Endothelial cell of umbilical vein (primary cell): Measurements from ENCODE around the gene NSUN6. TPM values are rescaled to one million over a fixed set of nuclear protein-coding genes. Genes with fewer than 3 reads are reported as not detected.
"Not testable (repeated sequence)": the region's sequence is repeated elsewhere in the genome, so short reads cannot be mapped to it uniquely, and the experiment has no call there.

Experiments
- BruUV-seq: library from RNA; stranded (reverse); fragments of 400-500 nt; replicated peaks from 2 replicates; lab custom pipeline; 2021; lab: Mats Ljungman, UMichigan
- CTCF ChIA-PET: fragments of 300-600, 350-600 bp; sonication (Branson Sonifier 250); formaldehyde crosslinking; loops from one replicate; lab custom pipeline; 2021; ENCODE audit warnings: antibody characterized with exemption, inconsistent platforms; lab: Charles Lee
- POLR2A ChIA-PET: fragments of 300-600, 350-600 bp; sonication (Branson Sonifier 250); formaldehyde crosslinking; loops from one replicate; lab custom pipeline; 2021; ENCODE audit warnings: antibody characterized with exemption, inconsistent platforms; lab: Charles Lee
- DNase-seq: peaks from one replicate; pipeline ENCODE4 v3.0.0-alpha.2; 2011; ENCODE audit warnings: low read depth, low spot score
- FAIRE-seq: peaks from 2 replicates; lab custom pipeline; 2011; peaks lifted over from hg19 to GRCh38; lab: Jason Lieb, UNC
- H2AFZ ChIP-seq: 2 replicates; pipeline ENCODE4 v1.6.0; 2012; ENCODE audit warnings: low read depth, low read length, control low read depth, inconsistent platforms
- H3K27ac ChIP-seq: 2 replicates; pipeline ENCODE4 v1.5.1; 2011; ENCODE audit warnings: low read depth, mild to moderate bottlenecking, control low read depth, low read length, moderate library complexity; ENCODE audit not compliant: insufficient read depth
- H3K27me3 ChIP-seq, 2 experiments: 2 replicates each; pipeline versions ENCODE4 v1.6.0 to v1.6.1; 2011; ENCODE audit warnings: low read length in 2 of 2, mixed read lengths in 1 of 2; ENCODE audit not compliant: control insufficient read depth in 2 of 2, insufficient read depth in 2 of 2
- H3K36me3 ChIP-seq, 2 experiments: 2 replicates in 1 of 2; 3 replicates in 1 of 2; pipeline ENCODE4 v1.5.1; 2011; ENCODE audit warnings: low read length in 2 of 2, mild to moderate bottlenecking in 1 of 2, moderate library complexity in 1 of 2; ENCODE audit not compliant: control insufficient read depth in 2 of 2, insufficient read depth in 2 of 2; ENCODE audit errors: extremely low read depth in 1 of 2
- H3K4me1 ChIP-seq: 3 replicates; pipeline ENCODE4 v1.5.1; 2011; ENCODE audit warnings: mild to moderate bottlenecking, low read length; ENCODE audit not compliant: control insufficient read depth, insufficient read depth; ENCODE audit errors: extremely low read depth
- H3K4me2 ChIP-seq: 2 replicates; pipeline ENCODE4 v1.6.1; 2011; ENCODE audit warnings: low read length, control low read depth, mixed read lengths; ENCODE audit not compliant: insufficient read depth
- H3K4me3 ChIP-seq, 3 experiments: fragments of 200-600 bp in 1 of 3; sonication (generic), shearing (Covaris generic) in 1 of 3; replicated peaks in 1 of 3; 2 replicates each; pipeline ENCODE4 v1.5.1; 2011 to 2016; ENCODE audit warnings: control low read depth in 3 of 3, low read length in 3 of 3, mild to moderate bottlenecking in 2 of 3, inconsistent platforms in 1 of 3, low read depth in 1 of 3, moderate library complexity in 1 of 3; ENCODE audit not compliant: insufficient read depth in 1 of 3
- H3K79me2 ChIP-seq: 2 replicates; pipeline ENCODE4 v1.6.0; 2012; ENCODE audit warnings: low read length, inconsistent platforms; ENCODE audit not compliant: control insufficient read depth, insufficient read depth
- H3K9ac ChIP-seq: replicated peaks from 2 replicates; pipeline ENCODE3; 2011; ENCODE audit warnings: low read length, control low read depth; ENCODE audit not compliant: insufficient read depth; ENCODE audit errors: extremely low read depth
- H3K9me1 ChIP-seq: replicated peaks from 3 replicates; pipeline ENCODE4 v1.6.0; 2011; ENCODE audit warnings: mild to moderate bottlenecking, low read length; ENCODE audit not compliant: control insufficient read depth, insufficient read depth; ENCODE audit errors: extremely low read depth
- H3K9me3 ChIP-seq: replicated peaks from 2 replicates; pipeline ENCODE4 v1.5.1; 2012; ENCODE audit warnings: low read length, inconsistent platforms; ENCODE audit not compliant: control insufficient read depth, insufficient read depth
- H4K20me1 ChIP-seq: replicated peaks from 2 replicates; pipeline ENCODE3; 2011; ENCODE audit warnings: mild to moderate bottlenecking, low read length; ENCODE audit not compliant: control insufficient read depth, insufficient read depth; ENCODE audit errors: extremely low read depth
- POLR2AphosphoS5 ChIP-seq: IDR thresholded peaks from 2 replicates; pipeline ENCODE4 v1.6.1; 2012; ENCODE audit warnings: low read depth, mild to moderate bottlenecking, control low read depth, low read length, moderate library complexity; ENCODE audit not compliant: insufficient read depth
- dilution Hi-C: fragments of 300-500 bp; cut with MboI; formaldehyde crosslinking; loops from one replicate; pipeline ENCODE4 v1.15.0; 2019; ENCODE audit warnings: low sequenced_read_pairs; ENCODE audit not compliant: extremely low pct_ligation_motif_present
- intact Hi-C: fragments of 100-400 bp; cut with micrococcal nuclease; formaldehyde crosslinking; loops from one replicate; pipeline ENCODE4 v1.10.0; 2022
- polyA plus RNA-seq, 4 experiments: library from polyadenylated mRNA; depleted of rRNA in 3 of 4; stranded (reverse) in 3 of 4; unstranded in 1 of 4; fragments of >200 nt; gene quantifications; 2 replicates each; pipeline versions ENCODE4 v1.2.1 to v1.2.3, GENCODE V29; 2011 to 2012; ENCODE audit warnings: missing spikeins in 1 of 4
- total RNA-seq: library from RNA; stranded (reverse); gene quantifications from 2 replicates; pipeline ENCODE4 v1.2.3, GENCODE V29; 2021
- TF ChIP-seq, protein P1 (sequence below), 2 donors: IDR thresholded peaks; 1 replicate in 1 of 2; 2 replicates in 1 of 2; pipeline ENCODE4 v1.5.1; 2011; ENCODE audit warnings: low read length in 2 of 2, mild to moderate bottlenecking in 2 of 2, moderate library complexity in 2 of 2, control low read depth in 1 of 2, inconsistent platforms in 1 of 2, low read depth in 1 of 2; ENCODE audit not compliant: insufficient read depth in 1 of 2; ENCODE audit errors: extremely low read depth in 1 of 2

Gene NSUN6
- total and polyA plus RNA-seq, 2 donors (not counting 3 experiments of a cell fraction or from before 2014, with no cell fraction given), result 3.3 to 5.2 TPM

DNA sequence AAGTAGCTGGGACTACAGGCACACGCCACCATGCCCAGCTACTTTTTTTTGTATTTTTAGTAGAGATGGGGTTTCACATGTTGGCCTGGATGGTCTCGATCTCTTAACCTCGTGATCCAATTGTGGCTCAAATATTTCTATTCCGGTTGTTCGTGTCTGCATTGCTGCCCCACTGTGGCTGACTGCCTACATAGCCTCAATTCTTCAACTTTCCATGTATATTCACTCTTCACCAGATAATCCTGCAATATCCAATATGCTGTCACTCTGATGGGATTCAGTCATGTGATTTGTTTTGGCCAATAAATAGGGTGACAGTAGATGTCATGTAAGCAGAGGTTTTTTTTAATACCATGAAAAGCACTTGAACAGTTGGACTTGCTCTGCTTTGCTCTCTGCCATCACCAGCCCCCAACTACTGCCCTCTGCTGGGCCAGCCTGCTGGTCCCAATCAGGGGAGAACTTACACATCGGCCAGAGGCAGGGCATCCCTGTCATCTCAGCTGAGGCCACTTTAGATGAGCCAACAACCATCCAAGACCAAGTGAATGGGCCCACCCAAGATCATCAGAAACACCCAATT lies 56.7 kb downstream of the NSUN6 start:
- Histone ChIP-seq H3K4me3 (no peak overlapping the region), H3K36me3 (no peaks in the 10 kb centered on the region), H3K9me1 (no peaks in the 10 kb centered on the region), H3K4me2 (no peak overlapping the region), H3K27me3 (no peaks in the 10 kb centered on the region), H2AFZ (no peak overlapping the region), H3K9ac (no peak overlapping the region), H3K4me1 (no peaks in the 10 kb centered on the region), H4K20me1 (no peaks in the 10 kb centered on the region), H3K9me3 (no peaks in the 10 kb centered on the region), H3K79me2 (no peaks in the 10 kb centered on the region), H3K27ac (no peak overlapping the region)
- intact Hi-C loops, result no loop called here
- ChIA-PET CTCF (no interaction called here), POLR2A (no interaction called here)
- no peak for TF ChIP-seq POLR2AphosphoS5
- TF ChIP-seq, protein P1, sequence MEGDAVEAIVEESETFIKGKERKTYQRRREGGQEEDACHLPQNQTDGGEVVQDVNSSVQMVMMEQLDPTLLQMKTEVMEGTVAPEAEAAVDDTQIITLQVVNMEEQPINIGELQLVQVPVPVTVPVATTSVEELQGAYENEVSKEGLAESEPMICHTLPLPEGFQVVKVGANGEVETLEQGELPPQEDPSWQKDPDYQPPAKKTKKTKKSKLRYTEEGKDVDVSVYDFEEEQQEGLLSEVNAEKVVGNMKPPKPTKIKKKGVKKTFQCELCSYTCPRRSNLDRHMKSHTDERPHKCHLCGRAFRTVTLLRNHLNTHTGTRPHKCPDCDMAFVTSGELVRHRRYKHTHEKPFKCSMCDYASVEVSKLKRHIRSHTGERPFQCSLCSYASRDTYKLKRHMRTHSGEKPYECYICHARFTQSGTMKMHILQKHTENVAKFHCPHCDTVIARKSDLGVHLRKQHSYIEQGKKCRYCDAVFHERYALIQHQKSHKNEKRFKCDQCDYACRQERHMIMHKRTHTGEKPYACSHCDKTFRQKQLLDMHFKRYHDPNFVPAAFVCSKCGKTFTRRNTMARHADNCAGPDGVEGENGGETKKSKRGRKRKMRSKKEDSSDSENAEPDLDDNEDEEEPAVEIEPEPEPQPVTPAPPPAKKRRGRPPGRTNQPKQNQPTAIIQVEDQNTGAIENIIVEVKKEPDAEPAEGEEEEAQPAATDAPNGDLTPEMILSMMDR (IDR thresholded peaks at IDR 0.05; ENCODE audit: extremely low read depth in 1 of 2, insufficient read depth in 1 of 2, low read depth in 1 of 2, low read length in 2 of 2), result peak; percentile 14 to 24
- BruUV-seq, result no TSS peak
- FAIRE-seq, result no peak
- dilution Hi-C loops, result no loop called here
- no peak for DNase-seq

DNA sequence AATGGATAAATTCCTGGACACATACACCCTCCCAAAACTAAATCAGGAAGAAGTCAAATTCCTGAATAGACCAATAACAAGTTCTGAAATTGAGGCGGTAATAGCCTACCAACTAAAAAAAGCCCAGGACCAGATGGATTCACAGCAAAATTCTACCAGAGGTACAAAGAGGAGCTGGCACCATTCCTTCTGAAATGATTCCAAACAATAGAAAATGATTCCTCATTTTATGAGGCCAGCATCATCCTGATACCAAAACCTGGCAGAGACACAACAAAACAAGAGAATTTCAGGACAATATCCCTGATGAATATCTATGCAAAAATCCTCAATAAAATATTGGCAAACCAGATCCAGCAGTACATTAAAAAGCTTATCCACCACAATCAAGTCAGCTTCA lies 60.2 kb downstream of the NSUN6 start:
- H3K27ac ChIP-seq, H3K4me3 ChIP-seq, FAIRE-seq, H3K79me2 ChIP-seq, H3K4me2 ChIP-seq, H4K20me1 ChIP-seq, POLR2A ChIA-PET, H3K9ac ChIP-seq, DNase-seq, H3K9me1 ChIP-seq, intact Hi-C loops, H3K4me1 ChIP-seq, CTCF ChIA-PET, dilution Hi-C loops, H3K36me3 ChIP-seq, H3K9me3 ChIP-seq, H2AFZ ChIP-seq, BruUV-seq, H3K27me3 ChIP-seq: not testable (repeated sequence)

DNA sequence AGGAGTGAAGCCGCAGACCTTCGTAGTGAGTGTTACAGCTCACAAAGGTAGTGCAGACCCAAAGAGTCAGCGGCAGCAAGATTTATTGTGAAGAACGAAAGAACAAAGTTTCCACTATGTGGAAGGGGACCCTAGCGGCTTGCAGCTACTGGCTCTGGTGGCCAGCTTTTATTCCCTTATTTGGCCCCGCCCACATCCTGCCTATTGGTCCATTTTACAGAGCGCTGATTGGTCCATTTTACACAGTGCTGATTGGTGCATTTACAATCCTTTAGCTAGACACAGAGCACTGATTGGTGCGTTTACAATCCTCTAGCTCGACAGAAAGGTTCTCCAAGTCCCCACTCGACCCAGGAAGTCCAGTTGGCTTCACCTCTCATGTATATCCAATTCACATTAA lies 64.8 kb downstream of the NSUN6 start:
- H3K27me3 ChIP-seq, H3K9me1 ChIP-seq, H4K20me1 ChIP-seq, H3K9me3 ChIP-seq, BruUV-seq, intact Hi-C loops, H3K4me3 ChIP-seq, FAIRE-seq, H3K27ac ChIP-seq, H3K79me2 ChIP-seq, H3K4me1 ChIP-seq, DNase-seq, POLR2A ChIA-PET, dilution Hi-C loops, H2AFZ ChIP-seq, H3K4me2 ChIP-seq, H3K36me3 ChIP-seq, CTCF ChIA-PET, H3K9ac ChIP-seq: not testable (repeated sequence)
